Measurements from ENCODE around the gene FSIP1. TPM values are rescaled to one million over a fixed set of nuclear protein-coding genes. Genes with fewer than 3 reads are reported as not detected.

FSIP1 gene
- total RNA-seq, 4 donors from 2014 or later, result 0.94 to 3.2 (median 2.0) TPM

- WGBS, 2 donors (ENCODE audit: low coverage in 1 of 2), result 57 to 67% methylated on average over 4 of the region's 4 CpGs
- Histone ChIP-seq H3K27me3 (no peaks in the 10 kb centered on the region), H3K4me3 (no peak overlapping the region), H3K27ac (peak overlapping the region in 2 of 4 donors; percentile 60 to 70), H3K4me1 (peaks cover 0 to 56% (median 11%) of the 10 kb centered on the region in 3 donors), H3K9me3 (no peaks in the 10 kb centered on the region), H3K36me3 (no peaks in the 10 kb centered on the region)
- TF ChIP-seq CTCF (IDR thresholded peaks at IDR 0.05) (no peak), POLR2A (IDR thresholded peaks at IDR 0.05) (no peak), POLR2AphosphoS5 (IDR thresholded peaks at IDR 0.05) (no peak), EP300 (IDR thresholded peaks at IDR 0.05) (no peak)
- no peak for ATAC-seq
Measured at GRCh38 chr15:39555885-39556284, 226.8 kb downstream of the FSIP1 start.

- no peak for TF ChIP-seq CTCF (IDR thresholded peaks at IDR 0.05)
- no peak for TF ChIP-seq POLR2AphosphoS5 (IDR thresholded peaks at IDR 0.05)
- no peak for TF ChIP-seq EP300 (IDR thresholded peaks at IDR 0.05)
- no peak for TF ChIP-seq POLR2A (IDR thresholded peaks at IDR 0.05)
- H3K4me3 ChIP-seq, result no peak overlapping the region
- no peaks in the 10 kb centered on the region for H3K36me3 ChIP-seq
- H3K27me3 ChIP-seq, result no peaks in the 10 kb centered on the region
- peaks cover 0 to 56% (median 11%) of the 10 kb centered on the region in 3 donors for H3K4me1 ChIP-seq
- H3K9me3 ChIP-seq, result no peaks in the 10 kb centered on the region
- no peak for ATAC-seq
- peak overlapping the region in 3 of 4 donors; percentile 2 to 70 (median 60) for H3K27ac ChIP-seq
Measured at GRCh38 chr15:39554746-39555387, 227.8 kb downstream of the FSIP1 start.

- no peak for ATAC-seq
- TF ChIP-seq POLR2AphosphoS5 (IDR thresholded peaks at IDR 0.05) (no peak), EP300 (IDR thresholded peaks at IDR 0.05) (no peak), POLR2A (IDR thresholded peaks at IDR 0.05) (no peak), CTCF (IDR thresholded peaks at IDR 0.05) (no peak)
- Histone ChIP-seq H3K27ac (peak overlapping the region; percentile 18 to 70 (median 62)), H3K9me3 (no peaks in the 10 kb centered on the region), H3K4me1 (peaks cover 0 to 56% (median 11%) of the 10 kb centered on the region in 3 donors), H3K4me3 (no peak overlapping the region), H3K36me3 (no peaks in the 10 kb centered on the region), H3K27me3 (no peaks in the 10 kb centered on the region)
- WGBS, 2 donors (ENCODE audit: low coverage in 1 of 2), result 19 to 22% methylated on average over 2 of the region's 2 CpGs
Measured at GRCh38 chr15:39553947-39554693, 228.5 kb downstream of the FSIP1 start.

GRCh38 chr15:39552556-39552955 lies 230.1 kb downstream of the FSIP1 start:
- Histone ChIP-seq H3K4me3 (no peak overlapping the region), H3K27me3 (no peaks in the 10 kb centered on the region), H3K4me1 (peaks cover 0 to 52% (median 11%) of the 10 kb centered on the region in 3 donors), H3K36me3 (no peaks in the 10 kb centered on the region), H3K27ac (peak overlapping the region in 2 of 4 donors; percentile 60 to 70), H3K9me3 (no peaks in the 10 kb centered on the region)
- 43 to 44% methylated on average over 2 of the region's 2 CpGs for WGBS, 2 donors (ENCODE audit: low coverage in 1 of 2)
- ATAC-seq, result no peak
- no peak for TF ChIP-seq POLR2AphosphoS5 (IDR thresholded peaks at IDR 0.05)
- TF ChIP-seq EP300 (IDR thresholded peaks at IDR 0.05), result no peak
- TF ChIP-seq CTCF (IDR thresholded peaks at IDR 0.05), result no peak
- TF ChIP-seq POLR2A (IDR thresholded peaks at IDR 0.05), result no peak

Data from gastroesophageal sphincter (tissue), 4 donors.